SK-N-SH (cell line): ENCODE results near the gene DCX.

Source experiments
- CTCF ChIP-seq: fragments of 200-600 bp; sonication (generic); IDR thresholded peaks from 2 replicates; pipeline ENCODE4 v1.6.1; 2017; ENCODE audit warnings: antibody characterized with exemption, mild to moderate bottlenecking, moderate library complexity
- JUND ChIP-seq: IDR thresholded peaks from 2 replicates; pipeline ENCODE4 v1.4.0; 2012
- MXI1 ChIP-seq: IDR thresholded peaks from 2 replicates; pipeline ENCODE4 v1.6.1; 2012; ENCODE audit warnings: mild to moderate bottlenecking, low read depth, low read length, improper control_type of control experiment
- POLR2AphosphoS5 ChIP-seq: IDR thresholded peaks from 2 replicates; pipeline ENCODE4 v1.6.1; 2012; ENCODE audit warnings: low read depth, low read length
- RCOR1 ChIP-seq: fragments of 150-350 bp; IDR thresholded peaks from 2 replicates; pipeline ENCODE4 v1.6.1; 2017; ENCODE audit warnings: antibody characterized with exemption, low read length
- REST ChIP-seq: IDR thresholded peaks from 2 replicates; pipeline ENCODE4 v1.6.1; 2012; ENCODE audit warnings: mild to moderate bottlenecking, low read depth, low read length, moderate library complexity
- RFX5 ChIP-seq: IDR thresholded peaks from 2 replicates; pipeline ENCODE4 v1.6.1; 2012; ENCODE audit warnings: mild to moderate bottlenecking, improper control_type of control experiment, low read length
- RXRA ChIP-seq: IDR thresholded peaks from 2 replicates; pipeline ENCODE4 v1.4.0; 2012; ENCODE audit warnings: low read depth, mild to moderate bottlenecking, borderline replicate concordance
- SMC3 ChIP-seq: IDR thresholded peaks from 2 replicates; pipeline ENCODE4 v1.6.1; 2012; ENCODE audit warnings: low read depth, low read length, improper control_type of control experiment
- TF ChIP-seq, protein P1 (sequence below): IDR thresholded peaks from 2 replicates; pipeline ENCODE4 v1.4.0; 2012; ENCODE audit warnings: low read depth

DNA sequence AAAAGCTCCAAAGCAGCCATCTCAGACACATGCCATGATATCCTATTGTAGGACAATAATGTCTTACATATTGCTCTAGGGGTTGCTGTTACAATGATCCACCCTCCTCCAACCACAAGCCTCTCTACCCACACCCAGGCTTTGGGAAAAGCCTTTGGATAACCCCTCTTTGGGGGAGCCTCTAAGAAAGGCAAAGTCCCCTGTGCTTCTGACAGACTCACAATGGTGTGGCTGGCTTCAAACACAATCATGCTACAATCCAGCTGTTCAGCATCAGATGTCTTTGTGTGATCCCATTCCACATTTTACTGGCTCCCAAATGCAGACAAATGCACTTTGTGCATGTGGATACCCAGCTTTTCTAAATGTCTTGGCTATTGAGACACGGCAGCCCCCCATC lies 75.9 kb downstream of the DCX start:
- TF ChIP-seq RXRA, result no peak
- TF ChIP-seq, protein P1, sequence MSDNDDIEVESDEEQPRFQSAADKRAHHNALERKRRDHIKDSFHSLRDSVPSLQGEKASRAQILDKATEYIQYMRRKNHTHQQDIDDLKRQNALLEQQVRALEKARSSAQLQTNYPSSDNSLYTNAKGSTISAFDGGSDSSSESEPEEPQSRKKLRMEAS, result no peak
- no peak for TF ChIP-seq CTCF
- no peak for TF ChIP-seq POLR2AphosphoS5
- TF ChIP-seq MXI1, result no peak
- TF ChIP-seq SMC3, result no peak
- TF ChIP-seq JUND, result no peak
- no peak for TF ChIP-seq RFX5
- no peak for TF ChIP-seq REST
- TF ChIP-seq RCOR1, result no peak
